NAMALWA (cell line): ENCODE results near the gene REG4.

Experiments
- DNase-seq: peaks from one replicate; pipeline ENCODE4 v3.0.0-alpha.2; 2015; ENCODE audit warnings: low spot score

Gene REG4

DNA sequence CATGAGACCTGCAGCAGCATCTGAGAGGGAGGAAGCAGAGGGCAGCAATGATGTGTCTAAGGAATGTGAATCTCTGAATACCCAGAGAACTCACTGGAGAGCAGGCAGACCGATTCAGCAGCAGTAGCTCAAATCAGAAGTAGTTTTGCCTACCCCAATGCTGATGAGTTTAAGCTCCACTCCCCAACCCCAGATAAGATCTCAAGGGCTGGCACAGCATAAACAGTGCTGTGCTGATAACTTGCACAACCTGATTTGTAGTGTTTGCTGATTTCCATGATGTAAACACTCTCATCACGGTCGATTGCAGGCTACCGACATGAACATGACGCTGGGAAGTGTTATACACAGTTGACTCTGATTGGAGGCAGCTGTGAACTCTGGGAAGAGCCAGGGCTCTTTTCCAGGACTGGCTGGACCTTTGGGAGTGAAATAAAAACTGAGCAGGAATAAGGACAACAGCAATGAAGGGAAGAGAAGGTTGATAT, 31.3 kb downstream of the REG4 start:
- DNase-seq, result no peak

DNA sequence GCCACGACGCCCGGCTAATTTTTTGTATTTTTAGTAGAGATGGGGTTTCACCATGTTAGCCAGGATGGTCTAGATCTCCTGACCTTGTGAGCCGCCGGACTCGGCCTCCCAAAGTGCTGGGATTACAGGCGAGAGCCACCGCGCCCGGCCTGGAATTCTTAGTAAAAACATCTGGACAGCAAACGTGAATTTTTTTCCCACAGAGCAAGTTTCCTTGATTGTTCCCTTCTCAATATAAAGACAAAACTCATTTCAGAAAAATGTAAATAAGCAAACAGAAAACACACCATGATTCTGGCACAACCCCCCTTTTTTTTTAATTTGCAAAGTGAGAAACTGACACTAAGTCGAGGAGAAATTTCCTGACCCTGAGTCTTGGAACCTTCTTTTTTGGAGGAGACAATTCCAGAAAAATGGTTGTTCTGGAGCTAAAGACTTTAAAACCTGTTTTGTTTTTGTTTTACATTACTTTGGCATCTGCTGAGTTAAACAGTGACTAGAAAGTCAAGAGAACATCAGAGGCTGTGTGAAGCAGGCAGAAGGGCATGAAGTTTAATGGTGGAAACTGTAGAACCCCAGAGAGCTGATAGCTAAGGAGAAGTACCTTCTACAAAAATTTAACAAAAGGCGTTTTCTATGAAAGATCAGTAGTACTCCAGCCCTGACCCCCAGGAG, 32.2 kb downstream of the REG4 start:
- DNase-seq, result no peak

DNA sequence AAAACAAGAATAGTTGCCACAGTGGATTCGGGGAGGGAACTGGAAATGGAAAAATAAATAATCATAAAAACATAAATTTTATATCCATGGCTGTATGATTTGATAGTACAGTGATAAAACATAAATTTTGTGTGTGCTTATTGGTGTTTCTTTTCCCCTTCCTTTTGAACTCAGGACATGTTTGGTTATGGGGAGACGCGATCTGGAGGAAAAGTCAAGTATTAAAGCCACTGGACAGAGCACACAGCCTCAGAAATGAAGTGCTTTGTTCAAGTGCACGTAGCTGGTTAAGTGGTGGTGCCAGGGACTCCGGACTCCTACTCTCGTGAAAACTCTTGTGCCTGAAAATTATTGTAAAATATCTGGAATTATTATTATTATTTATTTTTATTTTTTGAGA, 32.9 kb downstream of the REG4 start:
- no peak for DNase-seq

DNA sequence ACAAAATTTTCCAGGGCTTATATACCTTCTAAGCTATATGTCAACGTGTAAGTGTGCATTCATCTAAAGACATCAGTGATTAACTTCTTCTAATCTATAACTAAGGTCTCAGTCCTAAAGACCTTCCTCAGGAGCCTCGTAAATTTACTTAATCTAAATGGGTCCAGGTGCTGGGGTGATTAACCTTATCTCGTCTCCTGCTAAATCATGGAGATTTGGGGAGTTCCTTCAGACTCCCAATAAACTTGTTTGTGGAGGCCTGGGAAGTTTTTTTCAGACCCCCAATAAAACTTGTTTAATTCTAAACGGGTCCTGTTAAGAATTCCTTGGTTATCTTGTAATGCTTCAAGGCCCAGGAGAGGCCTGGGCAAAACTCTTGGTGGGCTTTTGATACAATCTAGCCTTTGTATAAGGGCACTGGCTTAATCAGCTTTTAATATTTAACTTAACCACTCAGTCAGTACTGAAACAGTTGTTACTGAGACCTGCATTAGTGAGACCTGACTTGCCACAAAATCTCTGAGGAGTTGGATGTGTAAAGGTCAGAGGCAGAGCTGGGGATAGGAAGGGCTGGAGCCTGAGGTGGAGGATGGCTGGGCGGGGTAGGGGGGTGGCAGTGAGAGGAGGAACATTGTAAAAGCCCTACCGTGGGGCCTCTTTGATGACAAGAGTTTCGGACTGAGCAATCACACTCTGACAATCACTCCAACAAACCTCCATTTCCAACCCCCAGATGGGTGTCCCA, 36.3 kb downstream of the REG4 start:
- DNase-seq, result no peak

DNA sequence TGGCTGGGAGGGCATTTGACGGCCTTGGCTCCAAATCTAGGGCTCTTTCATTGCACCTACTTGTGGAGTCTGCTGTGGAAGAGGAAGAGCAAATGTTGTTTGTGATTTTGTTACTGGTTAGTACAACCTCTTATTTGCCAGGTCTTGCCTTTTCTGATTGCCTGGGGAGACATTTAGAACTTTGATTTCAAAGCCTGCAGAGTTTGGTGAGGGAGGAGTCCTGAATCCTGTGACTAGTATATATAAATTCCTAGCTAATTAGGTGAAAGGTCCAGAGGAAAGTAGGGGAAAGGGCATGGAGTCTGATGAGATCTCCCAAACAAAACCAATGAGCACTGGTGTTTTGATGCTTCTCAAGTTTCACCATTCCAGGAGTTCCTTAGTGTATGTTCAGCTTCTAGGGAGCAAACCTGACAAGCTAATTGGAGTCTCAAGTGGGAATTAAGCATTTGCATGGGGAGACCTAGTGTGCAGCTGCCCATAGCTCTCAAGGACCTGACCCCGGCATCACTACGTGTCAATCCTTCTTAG, 37.5 kb downstream of the REG4 start:
- DNase-seq, result no peak

DNA sequence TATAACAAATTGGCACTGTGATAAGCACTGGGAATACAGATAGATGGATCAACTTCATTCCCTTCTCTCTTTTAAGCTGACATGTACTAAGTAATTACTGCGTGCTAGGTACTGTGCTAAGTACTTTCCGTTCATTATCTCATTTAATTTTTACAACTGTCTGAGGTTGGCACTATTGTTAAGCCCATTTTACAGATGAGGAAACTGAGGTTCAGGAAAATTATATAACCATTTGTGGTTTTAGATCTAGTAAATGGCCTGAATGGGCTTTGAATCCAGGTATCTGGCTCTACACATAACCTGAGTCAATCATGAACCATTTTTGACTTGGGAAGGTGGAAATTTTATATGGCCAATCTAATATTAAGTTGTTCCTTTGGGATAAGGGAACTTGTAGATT, 39.0 kb downstream of the REG4 start:
- DNase-seq, result no peak

DNA sequence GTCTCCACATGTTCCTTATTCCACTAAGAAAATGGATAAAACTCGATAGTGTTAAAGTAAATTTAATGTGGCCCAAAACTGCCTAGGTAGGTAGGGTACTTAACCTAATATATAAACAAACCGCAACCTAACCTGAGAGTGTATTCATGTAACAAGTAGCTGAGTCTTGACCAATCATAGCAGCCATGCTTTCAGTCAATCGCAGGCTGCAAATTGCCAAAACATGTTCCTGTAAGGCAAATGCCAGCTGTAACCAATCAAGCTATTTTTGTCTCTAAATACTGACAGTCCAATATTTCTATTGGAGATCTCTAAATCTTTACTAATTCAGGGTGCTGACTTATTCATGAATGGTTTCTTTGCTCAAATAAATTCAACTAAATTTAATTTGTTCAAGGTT, 39.5 kb downstream of the REG4 start:
- no peak for DNase-seq

DNA sequence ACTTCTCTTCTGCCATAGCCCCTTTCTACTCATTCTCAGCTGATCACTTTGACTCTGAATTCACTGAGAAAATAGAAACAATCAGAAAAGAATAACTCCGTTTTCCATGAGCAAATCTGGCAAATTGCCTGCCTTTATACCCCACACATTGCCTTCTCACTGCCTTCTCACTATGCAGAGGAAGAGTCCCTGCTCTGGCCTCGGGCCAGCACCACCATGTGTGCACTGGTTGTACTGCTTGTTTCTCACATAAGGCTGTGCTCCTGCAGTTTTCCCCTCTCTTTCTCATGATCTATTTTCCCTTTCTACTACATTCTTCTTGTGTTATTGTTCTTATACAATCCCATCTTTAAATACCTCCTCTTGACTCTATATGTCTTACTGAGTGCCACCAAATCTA, 40.2 kb downstream of the REG4 start:
- DNase-seq, result peak; percentile 30

DNA sequence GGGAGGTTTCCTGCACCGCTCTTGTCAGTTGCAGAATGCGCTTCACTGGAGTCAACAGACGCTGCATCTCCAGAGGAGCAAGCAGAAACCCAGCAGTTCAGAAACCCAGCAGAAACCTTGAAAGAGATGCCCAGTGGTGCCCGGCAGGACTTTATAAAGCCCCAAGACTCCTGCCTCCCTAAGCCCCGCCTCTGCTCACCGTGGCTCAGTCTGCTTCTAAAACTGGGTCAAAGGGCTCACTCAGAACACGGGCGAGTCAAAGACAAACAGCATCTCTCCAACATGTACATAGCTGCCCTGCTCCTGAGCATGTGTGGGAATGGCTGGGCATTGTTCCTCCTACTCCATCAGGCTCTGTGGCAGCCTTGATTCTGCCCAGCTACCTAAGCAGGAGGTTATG, 42.5 kb downstream of the REG4 start, which contains the start of gene HMGCS2:
Gene HMGCS2 (minus strand): TSS at position 128 of the 400 bp plus-strand sequence. CDS start 61 bp downstream, at position 67.
- no peak for DNase-seq

DNA sequence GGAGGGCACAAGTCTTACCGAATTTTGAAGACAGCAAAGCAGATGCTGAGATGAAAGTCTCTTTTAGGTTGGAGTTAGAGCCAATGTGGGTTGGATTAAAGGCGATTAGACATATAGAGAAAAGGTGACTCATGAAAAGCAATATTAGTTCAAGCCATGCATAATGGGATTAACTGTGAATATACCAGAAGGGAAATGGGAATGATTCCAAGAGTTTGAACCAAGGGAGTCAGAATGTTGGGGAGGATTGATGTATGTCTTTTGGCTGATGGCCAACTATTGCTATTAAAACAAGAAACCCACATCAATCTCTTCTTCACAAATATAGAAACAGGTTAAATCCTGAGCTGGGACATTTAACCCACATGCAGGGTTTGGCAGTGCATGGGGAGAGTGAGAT, 43.8 kb downstream of the REG4 start:
- DNase-seq, result no peak

DNA sequence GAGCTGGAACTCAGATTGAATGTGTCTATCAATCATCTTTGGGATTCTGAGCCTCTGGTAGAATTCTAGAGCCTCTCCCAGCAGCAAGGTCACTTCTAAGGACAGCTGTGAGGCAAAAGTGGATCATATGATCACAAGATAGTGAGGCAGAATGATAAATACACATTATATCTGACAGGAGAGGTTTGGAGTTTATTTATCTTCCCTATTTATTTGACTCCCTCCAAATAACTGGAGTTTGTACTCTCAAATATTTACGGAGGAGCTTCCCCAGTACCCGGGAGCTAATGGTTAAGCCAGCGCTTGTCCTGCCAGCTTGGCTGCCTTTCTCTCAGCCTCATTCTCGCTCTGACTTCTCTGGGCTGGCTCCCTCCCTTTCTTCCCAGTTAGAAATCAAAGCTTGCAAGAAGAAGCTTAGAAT, 44.9 kb downstream of the REG4 start:
- no peak for DNase-seq

DNA sequence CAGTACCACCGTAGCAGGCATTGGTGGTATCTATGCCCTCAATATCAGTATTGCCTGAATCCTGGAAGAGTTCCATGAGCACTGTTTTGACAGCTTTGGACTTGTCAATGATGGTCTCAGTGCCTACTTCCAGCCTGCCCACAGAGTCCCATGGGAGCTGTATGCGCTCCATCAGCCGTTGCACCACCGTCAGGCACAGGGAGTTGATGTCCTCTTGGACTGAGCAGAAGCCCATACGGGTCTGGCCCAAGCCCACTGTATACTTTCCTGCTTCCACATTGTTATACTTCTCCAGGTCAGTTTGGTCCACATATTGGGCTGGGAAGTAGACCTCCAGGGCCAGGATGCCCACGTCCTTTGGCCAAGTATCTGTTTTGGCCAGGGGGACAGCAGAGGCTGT, 47.0 kb downstream of the REG4 start:
- no peak for DNase-seq

DNA sequence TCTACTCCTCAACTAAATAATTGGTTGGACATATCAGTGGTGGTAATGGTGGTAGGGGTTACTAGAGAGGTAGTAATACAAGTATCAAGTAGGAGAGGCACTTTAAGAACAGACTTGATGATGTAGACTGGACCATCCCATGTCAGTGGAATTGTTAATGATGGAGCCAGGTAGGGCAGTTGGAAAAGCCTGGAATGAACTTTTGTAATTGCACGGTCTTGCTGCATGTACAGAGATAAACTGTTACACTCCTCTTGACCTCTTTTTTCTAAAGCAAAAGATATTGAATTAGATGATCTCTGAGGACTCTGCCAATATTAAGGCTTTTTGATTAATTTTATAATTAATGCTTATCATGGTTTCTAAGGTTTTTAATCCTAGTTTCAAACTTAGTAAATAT, 48.3 kb downstream of the REG4 start:
- no peak for DNase-seq

DNA sequence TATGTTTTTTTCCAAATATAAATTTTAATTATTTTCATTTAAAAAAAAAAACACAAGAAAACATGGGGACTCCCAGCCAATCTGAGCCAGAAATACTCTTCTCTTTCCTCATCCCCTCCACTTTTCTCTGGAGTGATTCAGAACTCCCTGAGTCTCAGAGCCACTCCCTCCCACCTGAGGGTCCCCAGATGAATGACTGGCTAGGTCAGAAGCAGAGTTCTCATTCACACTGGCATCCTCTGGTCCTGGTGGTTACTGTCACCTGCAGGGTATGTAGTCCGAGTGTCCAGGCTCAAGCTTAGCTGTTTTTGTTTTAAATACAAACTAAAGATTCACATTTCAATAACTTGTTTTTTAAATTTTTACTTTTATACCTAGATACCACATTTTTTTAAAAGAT, 48.9 kb downstream of the REG4 start:
- no peak for DNase-seq

DNA sequence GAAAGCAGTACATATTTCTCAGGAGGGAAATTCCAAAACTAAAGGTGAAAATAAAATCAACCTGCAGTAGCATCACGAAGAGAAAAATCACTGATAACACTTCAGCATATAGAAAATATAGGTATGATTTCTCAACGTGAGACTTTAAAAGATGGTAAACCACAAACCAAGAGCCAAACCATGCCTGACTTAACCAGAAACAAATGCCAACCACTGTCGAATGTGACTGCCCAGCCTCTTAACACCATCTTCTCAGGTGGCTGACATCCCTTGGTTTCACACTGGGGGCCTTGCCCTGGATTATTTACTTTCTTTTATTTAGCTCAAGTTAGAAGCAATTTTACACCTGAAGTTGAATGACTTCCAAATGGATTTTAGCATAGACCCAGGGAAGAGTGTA, 52.7 kb downstream of the REG4 start:
- no peak for DNase-seq

DNA sequence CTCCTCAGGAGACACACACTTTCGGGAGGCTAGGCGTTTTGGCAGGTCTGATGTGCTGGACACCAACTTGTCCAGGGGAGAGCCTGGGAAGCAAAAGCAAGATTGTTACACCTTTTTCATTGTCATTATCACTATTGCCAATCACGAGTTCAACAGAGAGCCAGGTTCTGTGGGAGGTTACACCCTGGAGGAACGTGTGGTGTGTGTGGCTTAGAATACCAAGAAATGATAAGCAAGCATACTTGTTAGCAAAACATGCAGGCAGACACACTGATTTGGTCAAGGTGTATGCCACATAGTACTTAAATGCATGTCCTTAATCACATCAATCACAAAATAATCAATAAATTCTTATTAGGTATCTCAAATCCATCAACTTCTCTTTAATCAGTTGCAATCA, 58.7 kb downstream of the REG4 start:
- DNase-seq, result no peak

DNA sequence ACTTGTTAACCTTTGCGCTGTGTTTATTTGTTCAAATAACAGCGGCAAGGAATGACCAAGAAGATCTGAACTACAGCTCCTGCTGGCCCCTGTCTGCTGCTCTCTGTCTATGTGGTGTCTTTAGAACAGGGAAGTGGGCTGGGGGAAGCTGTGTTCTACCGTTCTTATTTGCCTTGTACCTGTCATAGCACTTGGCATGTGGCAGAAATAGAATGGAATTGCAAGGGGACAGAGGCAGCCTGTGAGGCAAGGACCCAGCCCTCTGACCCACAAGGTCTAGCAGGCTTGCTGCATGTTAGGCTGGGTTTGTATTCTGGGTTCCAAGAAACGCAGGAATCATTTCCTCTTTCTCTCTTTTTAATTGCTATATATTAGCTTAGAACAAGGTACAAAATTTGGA, 63.2 kb downstream of the REG4 start:
- no peak for DNase-seq

DNA sequence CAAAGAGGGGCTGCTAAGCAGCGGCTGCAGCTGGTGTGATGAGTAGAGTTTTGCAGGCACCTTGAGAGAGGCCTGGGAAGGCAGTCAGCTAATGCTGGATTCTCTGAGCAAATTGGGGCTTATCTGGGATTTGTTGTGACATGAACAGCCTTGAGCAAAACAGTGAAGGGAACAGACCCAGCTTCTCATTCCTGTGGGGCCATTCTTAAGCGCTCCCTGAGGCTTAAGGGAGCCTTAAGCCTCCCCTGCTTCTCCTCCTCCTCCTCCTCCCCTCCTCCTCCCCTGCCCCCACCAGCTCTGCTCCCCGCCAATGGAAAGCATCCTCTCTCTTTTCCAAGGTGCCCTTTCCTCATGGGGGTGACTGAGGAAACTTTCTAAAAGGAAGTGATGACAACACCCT, 63.8 kb downstream of the REG4 start:
- no peak for DNase-seq

DNA sequence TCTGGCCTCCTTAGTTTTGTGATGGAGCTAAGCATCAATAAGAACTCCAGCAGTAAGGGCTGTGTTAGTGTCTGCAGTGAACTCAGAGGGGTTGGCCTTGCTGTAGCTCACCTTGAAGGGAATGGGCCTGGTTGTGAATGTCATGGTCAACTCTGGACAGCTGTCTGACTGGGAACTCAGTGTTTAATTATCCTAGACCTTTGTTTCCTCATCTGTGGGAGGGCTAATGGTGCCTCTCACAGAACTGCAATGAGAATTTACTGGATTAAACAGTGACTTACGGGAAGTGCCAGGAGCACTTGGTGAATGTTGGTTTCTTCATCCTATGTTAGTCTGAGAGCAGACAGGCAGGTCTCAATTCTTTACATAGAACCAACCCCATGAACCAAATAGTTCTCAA, 66.2 kb downstream of the REG4 start:
- DNase-seq, result no peak

DNA sequence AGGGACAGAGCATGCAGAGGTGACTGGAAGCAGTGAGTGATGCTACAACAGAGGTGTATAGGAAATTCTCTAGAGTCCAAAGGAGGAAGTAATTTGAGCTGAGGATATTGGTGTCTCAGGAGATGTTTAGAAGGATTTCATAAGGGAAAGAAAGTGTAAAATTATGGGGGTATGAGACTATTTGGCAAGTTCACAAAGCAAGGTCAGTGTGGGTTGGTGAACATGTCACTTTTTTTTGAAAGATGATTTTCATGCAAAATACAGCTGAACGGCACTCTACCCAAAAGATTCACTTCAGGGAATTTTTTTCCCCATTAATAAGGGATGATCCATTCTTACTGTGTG, 66.7 kb downstream of the REG4 start:
- no peak for DNase-seq
